ENCODE data around the gene ATP10D.

DNA sequence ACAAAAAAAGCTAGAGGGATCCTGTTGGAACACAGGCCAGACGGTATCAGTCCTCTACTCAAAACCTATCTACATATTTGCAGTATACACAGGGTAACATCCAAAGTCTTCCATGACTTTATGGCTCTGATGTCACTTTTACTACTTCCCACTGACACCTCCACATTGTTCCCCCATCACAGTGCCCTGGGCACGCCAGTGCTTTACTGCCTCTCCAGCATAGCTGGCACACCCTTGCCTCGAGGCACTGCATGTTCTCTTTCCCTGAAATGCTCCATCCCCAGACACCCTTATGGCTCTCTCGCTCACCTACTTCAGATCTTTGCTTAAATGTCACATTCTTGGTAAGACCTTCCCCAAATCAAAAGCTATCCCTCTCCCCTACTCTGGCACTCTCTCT lies 6.3 kb upstream of the ATP10D start:
- TF ChIP-seq POLR2AphosphoS5 (IDR thresholded peaks at IDR 0.05) (no peak), EP300 (IDR thresholded peaks at IDR 0.05) (no peak), POLR2A (IDR thresholded peaks at IDR 0.05) (no peak)
- TF ChIP-seq, protein P1, sequence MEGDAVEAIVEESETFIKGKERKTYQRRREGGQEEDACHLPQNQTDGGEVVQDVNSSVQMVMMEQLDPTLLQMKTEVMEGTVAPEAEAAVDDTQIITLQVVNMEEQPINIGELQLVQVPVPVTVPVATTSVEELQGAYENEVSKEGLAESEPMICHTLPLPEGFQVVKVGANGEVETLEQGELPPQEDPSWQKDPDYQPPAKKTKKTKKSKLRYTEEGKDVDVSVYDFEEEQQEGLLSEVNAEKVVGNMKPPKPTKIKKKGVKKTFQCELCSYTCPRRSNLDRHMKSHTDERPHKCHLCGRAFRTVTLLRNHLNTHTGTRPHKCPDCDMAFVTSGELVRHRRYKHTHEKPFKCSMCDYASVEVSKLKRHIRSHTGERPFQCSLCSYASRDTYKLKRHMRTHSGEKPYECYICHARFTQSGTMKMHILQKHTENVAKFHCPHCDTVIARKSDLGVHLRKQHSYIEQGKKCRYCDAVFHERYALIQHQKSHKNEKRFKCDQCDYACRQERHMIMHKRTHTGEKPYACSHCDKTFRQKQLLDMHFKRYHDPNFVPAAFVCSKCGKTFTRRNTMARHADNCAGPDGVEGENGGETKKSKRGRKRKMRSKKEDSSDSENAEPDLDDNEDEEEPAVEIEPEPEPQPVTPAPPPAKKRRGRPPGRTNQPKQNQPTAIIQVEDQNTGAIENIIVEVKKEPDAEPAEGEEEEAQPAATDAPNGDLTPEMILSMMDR (IDR thresholded peaks at IDR 0.05): no peak

All from upper lobe of left lung (tissue), 4 donors.